Measurements from ENCODE around the gene COPS8.

DNA sequence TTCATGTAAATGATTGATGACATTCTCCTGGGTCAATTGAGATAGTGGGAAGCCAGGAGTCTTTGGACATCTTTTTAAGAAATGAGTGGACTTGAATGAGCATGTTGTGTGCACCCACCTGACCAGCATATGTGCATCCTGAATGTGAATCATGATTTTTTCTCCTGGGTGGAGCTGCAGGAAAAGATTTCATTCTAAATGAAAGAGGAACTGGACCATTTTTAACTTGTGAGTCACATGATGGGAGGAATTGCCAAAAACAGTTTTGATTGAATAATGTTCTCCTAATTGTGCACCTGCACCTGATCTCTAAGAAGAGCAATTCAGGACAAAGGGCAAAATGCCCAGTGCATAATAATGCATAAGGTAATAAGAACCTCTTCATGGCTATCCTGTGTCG is 32.3 kb downstream of the COPS8 start:
- TF ChIP-seq NR3C1 (CRISPR knock-in tag; conservative IDR thresholded peaks at IDR 0.05; ENCODE audit: low read depth) (no peak), ATF1 (CRISPR knock-in tag; IDR thresholded peaks at IDR 0.05) (no peak), ZNF219 (CRISPR knock-in tag; IDR thresholded peaks at IDR 0.05; ENCODE audit: borderline replicate concordance) (no peak)
- TF ChIP-seq, protein P1, sequence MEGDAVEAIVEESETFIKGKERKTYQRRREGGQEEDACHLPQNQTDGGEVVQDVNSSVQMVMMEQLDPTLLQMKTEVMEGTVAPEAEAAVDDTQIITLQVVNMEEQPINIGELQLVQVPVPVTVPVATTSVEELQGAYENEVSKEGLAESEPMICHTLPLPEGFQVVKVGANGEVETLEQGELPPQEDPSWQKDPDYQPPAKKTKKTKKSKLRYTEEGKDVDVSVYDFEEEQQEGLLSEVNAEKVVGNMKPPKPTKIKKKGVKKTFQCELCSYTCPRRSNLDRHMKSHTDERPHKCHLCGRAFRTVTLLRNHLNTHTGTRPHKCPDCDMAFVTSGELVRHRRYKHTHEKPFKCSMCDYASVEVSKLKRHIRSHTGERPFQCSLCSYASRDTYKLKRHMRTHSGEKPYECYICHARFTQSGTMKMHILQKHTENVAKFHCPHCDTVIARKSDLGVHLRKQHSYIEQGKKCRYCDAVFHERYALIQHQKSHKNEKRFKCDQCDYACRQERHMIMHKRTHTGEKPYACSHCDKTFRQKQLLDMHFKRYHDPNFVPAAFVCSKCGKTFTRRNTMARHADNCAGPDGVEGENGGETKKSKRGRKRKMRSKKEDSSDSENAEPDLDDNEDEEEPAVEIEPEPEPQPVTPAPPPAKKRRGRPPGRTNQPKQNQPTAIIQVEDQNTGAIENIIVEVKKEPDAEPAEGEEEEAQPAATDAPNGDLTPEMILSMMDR (IDR thresholded peaks at IDR 0.05) = no peak
- TF ChIP-seq, protein P2, sequence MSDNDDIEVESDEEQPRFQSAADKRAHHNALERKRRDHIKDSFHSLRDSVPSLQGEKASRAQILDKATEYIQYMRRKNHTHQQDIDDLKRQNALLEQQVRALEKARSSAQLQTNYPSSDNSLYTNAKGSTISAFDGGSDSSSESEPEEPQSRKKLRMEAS (CRISPR knock-in tag; IDR thresholded peaks at IDR 0.05) = no peak

Data from WTC11 (cell line).